ENCODE data around the gene TCF21. TPM values are rescaled to one million over a fixed set of nuclear protein-coding genes. Genes with fewer than 3 reads are reported as not detected.

Gene TCF21
- total RNA-seq = 0.19 TPM in 1 of 2 replicates, not detected in the other

DNA sequence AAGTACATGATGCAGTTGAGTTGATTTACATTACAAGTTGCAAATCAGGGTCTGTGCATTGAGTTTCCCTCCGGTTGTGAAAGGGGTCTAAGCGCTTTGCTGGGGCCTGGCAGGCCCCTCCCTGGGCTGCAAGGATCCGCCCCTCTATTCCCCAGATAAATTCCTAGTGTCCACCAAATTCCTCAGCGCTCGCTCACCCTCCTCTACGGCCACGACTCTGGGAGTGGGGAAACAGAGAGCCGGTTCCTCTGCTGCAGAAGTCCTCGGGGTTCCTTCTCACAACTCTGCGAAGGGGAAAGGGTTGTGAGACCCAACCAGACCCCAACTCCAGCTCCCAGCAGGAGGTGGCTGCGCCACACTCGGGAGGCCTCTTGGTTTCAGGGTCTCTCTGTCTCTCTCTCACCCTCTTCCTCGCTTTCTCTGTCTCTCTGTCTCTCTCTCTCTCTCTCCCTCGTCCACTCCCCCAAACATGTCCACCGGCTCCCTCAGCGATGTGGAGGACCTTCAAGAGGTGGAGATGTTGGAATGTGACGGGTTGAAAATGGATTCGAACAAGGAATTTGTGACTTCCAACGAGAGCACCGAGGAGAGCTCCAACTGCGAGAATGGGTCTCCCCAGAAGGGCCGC lies at the start of gene TCF21:
Gene TCF21 (plus strand): TSS at position 185 of the 628 bp plus-strand sequence. CDS start 285 bp downstream, at position 470.

Other genes with a start within 250 kb of the TCF21 start
- 18.0 and 23.3 TPM in 2 replicates for gene TBPL1, start 64.1 kb downstream of the TCF21 start, total RNA-seq
- gene SLC2A12, start 163.5 kb downstream of the TCF21 start, total RNA-seq = 0.19 and 0.27 TPM in 2 replicates

Measured in endothelial cell of coronary artery (primary cell).